Heart left ventricle (tissue), 13 donors: ENCODE measurements around the gene DCLK1.

Source experiments
- POLR2A ChIP-seq, 2 donors: fragments of 450-650 bp; IDR thresholded peaks; one replicate each; pipeline ENCODE4 v1.6.1; 2017; ENCODE audit warnings: antibody characterized with exemption in 2 of 2, mild to moderate bottlenecking in 2 of 2, moderate library complexity in 2 of 2
- TF ChIP-seq, protein P1 (sequence below), 12 donors: fragments of 200-600 bp; sonication (generic) in 4 of 12; IDR thresholded peaks; one replicate each; pipeline versions ENCODE4 v1.5.0 to v1.8.0; 2018 to 2022; ENCODE audit warnings: antibody characterized with exemption in 12 of 12, mild to moderate bottlenecking in 5 of 12
- donor health status: ischemic (EF 13 %, LVEDD 7.1; RV severe dilation, severe dysfunction).
- donor health status: DM: no; HTN: yes; CAD: no.
- donor health status: DM: no; HTN: no; CAD: no.
- donor health status: ischemic (EF 25% LVEDD 6.9; RV normal size, moderate dysfunction).
- donor health status: ischemic (EF 25% LVEDD 5.7; RV mildly dilated, moderate dysfunction).
- donor health status: ischemic (EF 35%, LVEDD 5.7; RV mildly dilated, moderate dysfunction).
- donor health status: nonischemic (EF 11% LVEDD 7.7; RV severe dilation, severe dysfunction).
- donor health status: DM: yes; HTN: yes; CAD: no.
- donor health status: PGD.
- donor health status: ischemic (EF 29% LVEDD 5.4; RV normal size, mild dysfunction).
- donor health status: nonischemic (EF 23%, LVEDD 6.1; RV moderate dilation, normal function).

- TF ChIP-seq, protein P1, sequence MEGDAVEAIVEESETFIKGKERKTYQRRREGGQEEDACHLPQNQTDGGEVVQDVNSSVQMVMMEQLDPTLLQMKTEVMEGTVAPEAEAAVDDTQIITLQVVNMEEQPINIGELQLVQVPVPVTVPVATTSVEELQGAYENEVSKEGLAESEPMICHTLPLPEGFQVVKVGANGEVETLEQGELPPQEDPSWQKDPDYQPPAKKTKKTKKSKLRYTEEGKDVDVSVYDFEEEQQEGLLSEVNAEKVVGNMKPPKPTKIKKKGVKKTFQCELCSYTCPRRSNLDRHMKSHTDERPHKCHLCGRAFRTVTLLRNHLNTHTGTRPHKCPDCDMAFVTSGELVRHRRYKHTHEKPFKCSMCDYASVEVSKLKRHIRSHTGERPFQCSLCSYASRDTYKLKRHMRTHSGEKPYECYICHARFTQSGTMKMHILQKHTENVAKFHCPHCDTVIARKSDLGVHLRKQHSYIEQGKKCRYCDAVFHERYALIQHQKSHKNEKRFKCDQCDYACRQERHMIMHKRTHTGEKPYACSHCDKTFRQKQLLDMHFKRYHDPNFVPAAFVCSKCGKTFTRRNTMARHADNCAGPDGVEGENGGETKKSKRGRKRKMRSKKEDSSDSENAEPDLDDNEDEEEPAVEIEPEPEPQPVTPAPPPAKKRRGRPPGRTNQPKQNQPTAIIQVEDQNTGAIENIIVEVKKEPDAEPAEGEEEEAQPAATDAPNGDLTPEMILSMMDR (IDR thresholded peaks at IDR 0.05), result no peak
- no peak for TF ChIP-seq POLR2A (IDR thresholded peaks at IDR 0.05)
These were observed 129.6 kb downstream of the DCLK1 start for GRCh38 chr13:36001561-36001960.
